Bone marrow (tissue), 2 donors: ENCODE results near the gene SKAP2.

Experiments
- DNase-seq, 2 donors: peaks; one replicate each; lab custom pipeline; 2025; lab: John Stamatoyannopoulos, UW

Gene SKAP2, protein sequence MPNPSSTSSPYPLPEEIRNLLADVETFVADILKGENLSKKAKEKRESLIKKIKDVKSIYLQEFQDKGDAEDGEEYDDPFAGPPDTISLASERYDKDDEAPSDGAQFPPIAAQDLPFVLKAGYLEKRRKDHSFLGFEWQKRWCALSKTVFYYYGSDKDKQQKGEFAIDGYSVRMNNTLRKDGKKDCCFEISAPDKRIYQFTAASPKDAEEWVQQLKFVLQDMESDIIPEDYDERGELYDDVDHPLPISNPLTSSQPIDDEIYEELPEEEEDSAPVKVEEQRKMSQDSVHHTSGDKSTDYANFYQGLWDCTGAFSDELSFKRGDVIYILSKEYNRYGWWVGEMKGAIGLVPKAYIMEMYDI

GRCh38 chr7:26864309-26865093 is at the start of gene SKAP2:
Gene SKAP2, minus strand, starts transcription at chr7:26864590. Its CDS starts 161 bp downstream, at chr7:26864429.
- peak; percentile 90 to 92 for DNase-seq

DNA sequence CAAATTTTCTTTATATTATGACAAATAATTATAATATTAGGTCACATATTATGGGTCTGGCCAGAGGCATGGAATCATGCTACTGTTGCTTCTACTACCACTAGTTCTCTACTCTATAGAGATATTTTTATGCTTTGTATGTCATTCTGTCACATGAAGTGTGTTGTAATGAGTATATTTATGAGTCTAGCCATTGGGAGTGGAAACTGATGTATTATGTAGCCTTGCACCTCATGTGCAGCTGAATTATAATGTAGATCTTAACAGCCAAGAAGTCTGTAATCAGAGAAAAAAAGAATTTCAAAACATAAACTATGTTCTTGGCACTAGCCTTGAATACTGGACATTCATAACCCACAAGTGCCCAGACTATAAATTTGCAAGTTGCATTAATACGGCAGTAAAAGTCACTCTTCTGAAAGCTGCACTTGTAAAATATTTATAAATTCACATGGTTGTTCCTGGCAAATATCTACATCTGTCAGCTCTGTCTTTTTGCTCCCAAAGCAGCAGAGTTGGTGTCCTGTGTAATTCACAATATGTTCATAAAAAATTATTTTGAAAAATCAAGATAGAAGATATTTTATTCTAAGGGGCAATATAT is 48.6 kb upstream of the SKAP2 start:
- DNase-seq, result no peak

DNA sequence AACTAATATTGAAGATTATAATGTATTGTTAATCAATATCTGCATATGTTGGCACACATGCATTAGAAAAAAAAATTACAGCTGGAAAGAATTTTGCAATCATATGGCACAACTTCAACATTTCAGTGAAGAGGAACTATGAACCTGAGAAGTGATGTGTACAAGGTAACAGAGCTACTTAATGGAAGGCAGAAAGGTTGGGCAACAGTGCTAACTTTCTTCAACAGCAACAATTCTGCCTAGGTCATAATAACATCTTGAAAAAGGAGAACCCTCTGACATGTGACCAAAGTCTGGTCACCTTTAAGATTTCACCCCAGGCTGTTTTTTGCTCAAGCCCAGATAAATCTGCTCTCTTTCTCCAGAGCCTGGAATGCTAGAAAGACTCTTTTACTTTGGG is 47.9 kb upstream of the SKAP2 start:
- no peak for DNase-seq

- no peak for DNase-seq
Observed at GRCh38 chr7:26910221-26910620, 45.8 kb upstream of the SKAP2 start.

- DNase-seq, result no peak
Observed at GRCh38 chr7:26900251-26900650, 35.9 kb upstream of the SKAP2 start.

DNA sequence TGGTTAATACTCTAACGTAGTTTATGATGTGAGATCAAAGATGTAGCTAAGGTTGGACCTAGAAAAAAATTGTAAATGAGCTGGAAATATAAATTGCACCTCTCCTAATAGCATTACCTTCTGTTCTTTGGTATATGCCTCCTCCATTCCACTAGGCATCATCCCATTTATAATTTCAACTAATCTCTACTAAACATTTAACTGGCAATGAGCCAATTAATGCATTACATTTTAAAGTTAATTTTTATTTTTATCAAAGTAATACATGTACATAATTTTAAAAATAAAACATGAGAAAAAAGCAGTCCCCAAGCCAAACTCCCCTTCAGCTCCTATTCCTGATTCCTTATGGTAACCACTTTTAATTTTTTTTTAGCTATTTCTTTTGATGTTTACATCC is 35.1 kb upstream of the SKAP2 start:
- DNase-seq, result no peak

DNA sequence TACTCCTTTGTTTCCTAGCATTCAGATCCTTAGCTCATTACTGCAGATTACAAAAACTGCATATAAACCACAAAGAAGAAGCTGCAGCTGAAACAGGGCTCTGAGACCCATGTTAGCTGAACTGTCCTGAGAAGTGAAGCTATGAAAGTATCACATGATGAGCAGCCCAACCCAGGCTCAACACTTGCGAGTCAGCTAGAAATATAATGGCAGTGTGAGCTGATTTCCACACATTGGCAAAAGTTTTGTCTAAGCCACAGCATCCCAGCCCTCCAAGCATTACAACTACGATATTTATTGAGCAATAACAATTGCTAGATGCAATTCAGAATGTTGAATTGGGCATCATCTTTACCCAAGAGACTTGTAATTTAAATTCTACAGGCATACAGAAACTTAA is 34.5 kb upstream of the SKAP2 start:
- no peak for DNase-seq

DNA sequence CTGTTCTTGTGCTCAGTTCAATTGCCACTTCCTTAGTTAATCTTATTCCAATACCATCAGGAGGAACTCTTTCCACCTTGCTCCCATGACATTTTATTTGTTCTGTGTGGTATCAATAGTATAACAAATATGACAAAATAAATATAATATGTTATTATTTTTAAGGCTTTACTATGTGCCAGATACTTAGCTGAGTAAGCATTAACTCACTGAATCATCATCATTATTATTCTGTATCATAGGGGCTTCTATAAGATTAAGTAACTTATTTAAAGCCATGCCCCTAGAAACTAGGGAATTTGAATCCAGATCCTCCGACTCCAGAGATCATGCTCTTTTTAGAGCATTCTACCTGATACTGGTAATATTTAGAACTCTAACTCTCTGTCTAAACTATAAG is 33.5 kb upstream of the SKAP2 start:
- no peak for DNase-seq

DNA sequence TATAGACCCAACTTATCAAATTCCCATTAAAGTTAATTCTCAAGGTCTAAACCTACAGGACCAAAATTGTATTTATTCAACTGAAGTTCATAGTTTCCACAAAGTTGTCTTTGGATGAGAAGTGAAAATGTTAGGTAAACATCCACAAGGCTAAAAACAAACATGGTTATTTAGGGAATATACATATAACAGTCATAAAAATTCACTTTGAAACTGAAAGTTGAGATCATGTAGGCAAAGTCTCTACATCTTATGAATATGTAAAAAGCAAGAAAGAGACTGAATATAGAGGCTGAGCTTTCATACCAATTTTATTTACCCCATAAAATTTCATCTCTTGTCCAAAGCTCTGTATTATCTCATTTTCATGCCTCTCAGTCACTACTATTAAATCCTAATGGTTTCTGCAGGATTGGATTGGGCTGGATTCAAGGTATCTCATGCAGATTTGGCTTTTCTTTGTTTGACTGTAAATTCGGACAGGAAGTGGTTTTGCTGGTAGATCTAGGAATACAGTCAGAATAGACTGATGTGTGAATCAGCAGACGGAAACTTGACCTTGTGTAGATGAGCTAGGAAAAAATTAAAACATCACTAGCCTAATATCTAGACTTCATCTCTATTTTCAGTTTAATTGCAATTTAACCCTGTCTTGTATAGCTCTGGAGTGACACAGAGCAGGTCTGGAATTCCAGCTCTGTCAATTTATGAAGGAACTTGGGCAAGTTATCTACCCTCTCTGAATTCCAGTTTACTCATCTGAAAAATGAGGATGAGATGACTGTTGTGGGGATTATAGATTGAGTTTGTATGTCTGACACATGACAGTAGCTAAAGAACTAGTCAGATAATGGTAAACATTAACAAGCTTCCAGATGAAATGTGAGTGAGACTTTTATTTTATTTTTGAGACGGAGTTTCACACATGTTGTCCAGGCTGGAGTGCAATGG is 27.3 kb upstream of the SKAP2 start:
- DNase-seq, result no peak

- DNase-seq, result no peak
Observed at GRCh38 chr7:26880852-26881251, 16.5 kb upstream of the SKAP2 start.

DNA sequence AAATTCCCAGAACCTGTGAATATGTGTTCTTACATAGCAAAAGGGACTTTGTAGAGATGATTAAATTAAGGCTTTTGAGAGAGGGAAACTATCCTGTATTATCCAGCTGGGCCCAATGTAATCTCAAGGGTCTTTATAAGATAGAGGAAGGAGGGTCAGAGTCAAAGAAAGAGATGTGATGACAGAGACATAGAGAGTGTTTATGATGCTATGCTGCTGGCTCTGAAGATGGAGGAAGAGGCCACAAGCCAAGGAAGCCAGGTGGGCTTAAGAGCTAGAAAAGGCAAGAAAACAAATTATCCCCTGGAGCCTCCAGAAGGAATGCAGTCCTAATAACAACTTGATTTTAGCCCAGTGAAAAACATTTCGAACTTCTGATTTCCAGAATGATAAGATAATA is 15.3 kb upstream of the SKAP2 start:
- no peak for DNase-seq

DNA sequence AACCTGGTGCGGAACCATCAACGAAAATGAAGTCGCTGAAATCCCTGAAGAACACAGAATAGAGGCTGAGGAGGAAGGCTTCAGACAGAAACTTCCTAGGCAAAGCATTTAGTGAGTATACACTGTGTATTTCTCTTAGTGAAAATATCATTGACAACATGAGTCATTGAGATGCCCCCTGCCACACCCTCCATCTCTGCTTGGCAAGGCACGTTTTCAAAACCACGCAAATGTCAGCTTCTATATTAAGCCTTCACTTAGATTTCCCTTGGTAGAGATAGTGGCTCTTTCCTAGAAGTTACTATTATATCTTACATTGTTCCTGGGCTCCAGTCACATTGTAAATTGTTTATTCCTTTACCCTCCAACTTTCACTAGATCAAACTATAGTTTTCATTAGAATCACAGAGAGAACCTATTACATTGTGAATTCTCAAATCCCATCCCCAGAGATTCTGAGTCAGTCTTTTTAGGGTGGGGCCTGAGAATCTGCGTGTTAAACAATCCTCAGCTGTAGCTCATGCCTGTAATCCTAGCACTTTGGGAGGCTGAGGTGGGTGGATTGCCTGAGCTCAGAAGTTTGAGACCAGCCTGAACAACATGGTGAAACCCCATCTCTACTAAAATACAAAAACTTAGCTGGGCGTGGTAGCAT is 4.6 kb upstream of the SKAP2 start:
- no peak for DNase-seq

DNA sequence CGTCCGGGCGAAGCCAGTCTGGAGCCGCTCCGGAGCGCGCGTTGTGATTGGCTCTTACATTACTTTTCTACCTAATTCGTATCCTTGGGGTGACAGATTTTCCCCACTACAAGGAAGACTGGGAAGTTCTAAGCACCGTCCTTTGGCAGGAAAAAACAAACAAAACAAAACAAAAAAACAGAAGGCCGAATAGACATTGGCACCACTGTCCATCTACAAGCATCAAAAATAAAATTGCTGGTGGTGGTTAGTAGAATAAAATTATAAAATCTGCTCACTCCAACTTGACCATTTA is 651 bp upstream of the SKAP2 start:
- DNase-seq, result no peak

DNA sequence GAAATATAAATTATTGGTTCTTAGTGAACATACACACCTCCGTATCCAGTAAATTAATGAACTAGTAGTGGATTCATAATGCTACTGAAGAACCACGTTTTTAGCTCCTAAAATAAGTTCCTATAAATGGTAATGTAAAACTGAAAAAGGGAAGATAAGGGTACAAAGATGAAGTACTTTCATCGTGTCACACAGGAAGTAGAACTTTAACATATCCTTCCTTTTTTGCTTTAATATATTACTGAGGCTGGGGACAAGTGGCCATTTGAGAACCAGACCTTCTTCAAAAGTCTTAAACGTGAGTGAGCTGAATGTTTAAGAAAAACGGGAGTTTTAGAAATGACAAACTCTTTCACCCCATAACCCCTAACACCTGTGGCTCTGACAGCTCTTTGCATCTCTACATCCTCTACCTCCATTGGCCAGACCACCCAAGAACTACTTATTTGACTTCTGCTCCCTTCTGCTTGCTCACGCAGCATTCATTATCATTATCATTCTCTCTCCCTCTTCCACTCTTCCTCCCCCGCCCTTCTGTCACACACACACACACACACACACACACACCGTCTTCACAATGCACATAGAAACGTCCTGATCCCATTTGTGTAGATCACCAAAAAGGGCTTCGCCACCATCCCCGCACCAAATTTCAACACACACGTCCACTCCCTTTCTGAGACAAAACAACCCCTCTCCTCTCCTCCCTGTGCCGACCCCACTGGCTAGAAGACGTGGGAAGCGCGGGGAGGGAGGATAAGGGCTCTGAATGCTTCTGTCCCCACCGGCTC is 677 bp downstream of the SKAP2 start:
- DNase-seq, result peak in 1 of 2 donors; percentile 63

GRCh38 chr7:26862834-26863233 is 1.6 kb downstream of the SKAP2 start:
- DNase-seq, result no peak

DNA sequence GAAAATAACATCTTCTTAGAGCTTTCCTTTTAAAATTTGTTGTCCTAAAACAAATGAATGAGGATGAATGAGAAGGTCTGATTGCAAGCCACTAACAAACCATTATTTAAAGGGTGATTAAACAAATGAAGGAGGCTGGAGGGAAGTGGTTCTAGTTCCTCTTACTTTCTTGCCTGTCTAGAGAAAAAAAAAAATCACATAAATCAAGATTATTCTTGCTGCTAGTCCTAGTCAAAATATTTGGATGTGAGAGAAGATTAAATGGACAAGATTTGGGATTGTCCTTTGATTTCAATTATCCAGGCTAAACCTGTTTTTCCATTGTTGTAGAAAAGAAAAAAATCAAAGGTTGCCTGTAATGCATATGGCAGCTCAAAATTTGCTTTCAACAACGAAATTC is 3.3 kb downstream of the SKAP2 start:
- peak in 1 of 2 donors; percentile 24 for DNase-seq

DNA sequence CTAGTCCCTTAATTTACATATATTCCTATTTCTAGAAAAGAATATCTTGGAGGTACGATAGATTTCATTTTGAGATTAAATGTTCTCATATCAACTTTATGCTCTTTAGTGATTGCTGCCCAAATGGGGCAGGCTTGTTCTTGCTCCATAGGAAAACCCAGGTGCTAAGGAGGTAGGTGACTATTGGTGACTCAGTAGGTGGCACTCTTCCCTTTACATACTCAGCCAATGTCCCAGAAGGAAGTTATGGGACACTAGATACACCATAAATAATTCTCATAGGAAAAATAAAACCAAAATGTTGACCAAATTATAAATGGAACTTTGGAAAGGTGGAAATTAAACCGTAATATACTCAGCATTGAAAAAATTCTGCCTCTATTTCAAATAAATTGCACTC is 4.0 kb downstream of the SKAP2 start:
- DNase-seq, result no peak

- no peak for DNase-seq
Observed at GRCh38 chr7:26859720-26860119, 4.7 kb downstream of the SKAP2 start.

- no peak for DNase-seq
Observed at GRCh38 chr7:26858735-26859134, 5.7 kb downstream of the SKAP2 start.

- DNase-seq, result no peak
Observed at GRCh38 chr7:26858241-26858715, 6.1 kb downstream of the SKAP2 start.
